Measurements from ENCODE around the gene PXN. TPM values are rescaled to one million over a fixed set of nuclear protein-coding genes. Genes with fewer than 3 reads are reported as not detected.

The PXN gene
- total and polyA plus RNA-seq, 2 of the 13 experiments (the other 11 are each of a cell fraction or from before 2014, with no cell fraction given): 13.6 to 14.2 TPM

GRCh38 chr12:120218680-120219606 lies 46.6 kb downstream of the PXN start (continued):
- 0 out of 2 replicates have a peak, but pooled peaks have one; percentile 13 for TF ChIP-seq FOXJ3 (CRISPR knock-in tag; IDR thresholded peaks at IDR 0.05; ENCODE audit: borderline replicate concordance)
- no peak for TF ChIP-seq GTF2F1 (IDR thresholded peaks at IDR 0.05; ENCODE audit: low read length)
- TF ChIP-seq NR2F1 (CRISPR knock-in tag; IDR thresholded peaks at IDR 0.05): peak in 1 of 2 experiments; percentile 82; a peak in 3 of 4 replicates
- TF ChIP-seq ZBTB33 (CRISPR knock-in tag; IDR thresholded peaks at IDR 0.05): peak; percentile 90
- peak; percentile 39; the same call in 1 of the 2 replicates for TF ChIP-seq CEBPB (IDR thresholded peaks at IDR 0.05; ENCODE audit: borderline replicate concordance, low read depth, low read length)
- TF ChIP-seq HDAC2 (CRISPR knock-in tag; IDR thresholded peaks at IDR 0.05): peak; percentile 73
- 0 out of 2 replicates have a peak, but pooled peaks have one; percentile 14 for TF ChIP-seq RAD21 (CRISPR knock-in tag; IDR thresholded peaks at IDR 0.05)
- no peak for TF ChIP-seq HNRNPK (IDR thresholded peaks at IDR 0.05; ENCODE audit: low read depth, low read length, poor library complexity, severe bottlenecking)
- 0 out of 2 replicates have a peak, but pooled peaks have one; percentile 31 for TF ChIP-seq POGZ (CRISPR knock-in tag; IDR thresholded peaks at IDR 0.05)
- no peak; the same call in 1 of the 2 replicates for TF ChIP-seq TBX2 (CRISPR knock-in tag; IDR thresholded peaks at IDR 0.05; ENCODE audit: borderline replicate concordance)
- peak; percentile 45 for TF ChIP-seq SKI (IDR thresholded peaks at IDR 0.05; ENCODE audit: partially characterized antibody)
- 0 out of 2 replicates have a peak, but pooled peaks have one; percentile 34 for TF ChIP-seq TFE3 (CRISPR knock-in tag; IDR thresholded peaks at IDR 0.05)
- peak; percentile 33; the same call in 1 of the 2 replicates for TF ChIP-seq ZBTB7A (CRISPR knock-in tag; IDR thresholded peaks at IDR 0.05)
- peak; percentile 44 for TF ChIP-seq TEAD3 (CRISPR knock-in tag; optimal IDR thresholded peaks at IDR 0.05; ENCODE audit: borderline replicate concordance)
- TF ChIP-seq PAXIP1 (CRISPR knock-in tag; conservative IDR thresholded peaks at IDR 0.05): peak; percentile 61
- TF ChIP-seq CHCHD3 (CRISPR knock-in tag; IDR thresholded peaks at IDR 0.05): 0 out of 2 replicates have a peak, but pooled peaks have one; percentile 62
- no peak for TF ChIP-seq SOX13 (IDR thresholded peaks at IDR 0.05)
- peak in 1 of 2 experiments; percentile 18; a peak in 1 of 4 replicates for TF ChIP-seq SOX13 (CRISPR knock-in tag; conservative IDR thresholded peaks at IDR 0.05 in 1 of 2, IDR thresholded peaks at IDR 0.05 in 1 of 2)
- TF ChIP-seq IKZF1 (IDR thresholded peaks at IDR 0.05): no peak
- TF ChIP-seq ZBTB8A (CRISPR knock-in tag; IDR thresholded peaks at IDR 0.05; ENCODE audit: borderline replicate concordance, low read depth): no peak
- 0 out of 2 replicates have a peak, but pooled peaks have one; percentile 13 for TF ChIP-seq MYC (CRISPR knock-in tag; IDR thresholded peaks at IDR 0.05; ENCODE audit: borderline replicate concordance)
- peak; percentile 60 for TF ChIP-seq AGO2 (optimal IDR thresholded peaks at IDR 0.05; ENCODE audit: low read depth, low read length)

All from HepG2 (cell line).